Suprapubic skin (tissue), 4 donors: ENCODE results near the gene HCRTR2. TPM values are rescaled to one million over a fixed set of nuclear protein-coding genes. Genes with fewer than 3 reads are reported as not detected.

Source experiments
- DNase-seq, 2 donors: peaks; one replicate each; pipeline ENCODE4 v3.0.0-alpha.2; 2019; ENCODE audit warnings: low spot score in 2 of 2
- H3K27ac ChIP-seq: fragments of 200-600 bp; sonication (generic); one replicate; pipeline ENCODE4 v1.5.1; 2019
- H3K27me3 ChIP-seq: fragments of 200-600 bp; sonication (generic); one replicate; pipeline ENCODE4 v1.5.1; 2019
- H3K36me3 ChIP-seq: fragments of 200-600 bp; sonication (generic); one replicate; pipeline ENCODE4 v1.5.1; 2019
- H3K4me1 ChIP-seq: fragments of 200-600 bp; sonication (generic); one replicate; pipeline ENCODE4 v1.5.1; 2019
- H3K4me3 ChIP-seq: fragments of 200-600 bp; sonication (generic); one replicate; pipeline ENCODE4 v1.5.1; 2019; ENCODE audit warnings: mild to moderate bottlenecking
- H3K9me3 ChIP-seq: fragments of 200-600 bp; sonication (generic); one replicate; pipeline ENCODE4 v1.5.1; 2019
- CTCF ChIP-seq, 2 donors: fragments of 200-600 bp in 1 of 2; fragments of 450-650 bp in 1 of 2; sonication (generic) in 1 of 2; IDR thresholded peaks; one replicate each; pipeline ENCODE4 v1.5.1; 2016 to 2019; ENCODE audit warnings: antibody characterized with exemption in 2 of 2, mild to moderate bottlenecking in 1 of 2, moderate library complexity in 1 of 2
- EP300 ChIP-seq: sonication (generic); formaldehyde crosslinking; IDR thresholded peaks from one replicate; pipeline ENCODE4 v1.6.1; 2017; ENCODE audit warnings: antibody characterized with exemption
- POLR2A ChIP-seq, 2 donors: fragments of 450-650 bp; IDR thresholded peaks; one replicate each; pipeline ENCODE4 v1.6.1; 2017; ENCODE audit warnings: antibody characterized with exemption in 2 of 2, mild to moderate bottlenecking in 2 of 2, moderate library complexity in 2 of 2
- POLR2AphosphoS5 ChIP-seq, 3 donors: sonication (generic); formaldehyde crosslinking; IDR thresholded peaks; one replicate each; pipeline ENCODE4 v1.6.1; 2017; ENCODE audit warnings: antibody characterized with exemption in 3 of 3
- WGBS: methylation state at CpG from one replicate; pipeline ENCODE4 v1.1.5; 2018; 5-methylcytosine and 5-hydroxymethylcytosine counted together
- total RNA-seq, 4 donors: library from RNA; depleted of rRNA; stranded (reverse); fragments of >200 nt; gene quantifications; one replicate each; pipeline ENCODE4 v1.1.0, GENCODE V29; 2016

HCRTR2 gene
- total RNA-seq, 4 donors from 2014 or later, result not detected

- no peak for DNase-seq
- Histone ChIP-seq H3K4me1 (peaks cover 8% of the 10 kb centered on the region), H3K4me3 (no peak overlapping the region), H3K9me3 (no peaks in the 10 kb centered on the region), H3K27ac (no peak overlapping the region), H3K36me3 (no peaks in the 10 kb centered on the region), H3K27me3 (peaks cover 41% of the 10 kb centered on the region)
- WGBS, result 13% methylated on average over 11 of the region's 11 CpGs
- TF ChIP-seq CTCF (IDR thresholded peaks at IDR 0.05) (no peak), EP300 (no peak)
These were observed 1.0 kb downstream of the HCRTR2 start for GRCh38 chr6:55175078-55176049.

GRCh38 chr6:55176958-55177357, 2.6 kb downstream of the HCRTR2 start:
- DNase-seq, result no peak
- TF ChIP-seq POLR2A (IDR thresholded peaks at IDR 0.05) (no peak), POLR2AphosphoS5 (IDR thresholded peaks at IDR 0.05) (no peak), EP300 (no peak), CTCF (IDR thresholded peaks at IDR 0.05) (no peak)
- H3K27ac ChIP-seq, result no peak overlapping the region
- no peaks in the 10 kb centered on the region for H3K9me3 ChIP-seq
- H3K27me3 ChIP-seq, result peaks cover 41% of the 10 kb centered on the region
- no peaks in the 10 kb centered on the region for H3K36me3 ChIP-seq
- H3K4me3 ChIP-seq, result no peak overlapping the region
- peaks cover 8% of the 10 kb centered on the region for H3K4me1 ChIP-seq

DNA sequence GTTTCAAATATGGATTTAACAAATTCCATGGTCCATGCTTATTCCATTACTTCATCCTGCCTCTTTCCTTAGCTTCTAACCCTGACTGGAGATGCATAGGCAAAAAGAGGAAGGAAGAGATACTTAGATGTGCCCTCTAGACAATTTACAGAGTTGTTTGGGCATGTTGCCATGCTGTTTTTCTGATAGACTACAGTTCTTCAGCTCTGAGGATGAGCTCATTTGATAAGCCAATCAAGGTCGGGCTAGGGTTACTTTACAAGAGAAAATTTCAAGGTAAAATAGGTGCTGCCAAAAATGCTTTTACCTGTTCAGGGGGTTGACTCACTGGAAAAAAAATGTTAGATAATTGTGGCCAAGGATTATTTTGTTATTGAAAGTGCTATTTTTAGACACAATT, 5.9 kb downstream of the HCRTR2 start:
- DNase-seq, result no peak
- Histone ChIP-seq H3K4me1 (no peaks in the 10 kb centered on the region), H3K27me3 (peaks cover 20% of the 10 kb centered on the region), H3K4me3 (no peak overlapping the region), H3K27ac (no peak overlapping the region), H3K9me3 (no peaks in the 10 kb centered on the region), H3K36me3 (no peaks in the 10 kb centered on the region)
- 42% methylated on average over 1 of the region's 1 CpG for whole genome bisulfite sequencing
- TF ChIP-seq EP300 (no peak), POLR2A (IDR thresholded peaks at IDR 0.05) (no peak), POLR2AphosphoS5 (IDR thresholded peaks at IDR 0.05) (no peak), CTCF (IDR thresholded peaks at IDR 0.05) (no peak)

DNA sequence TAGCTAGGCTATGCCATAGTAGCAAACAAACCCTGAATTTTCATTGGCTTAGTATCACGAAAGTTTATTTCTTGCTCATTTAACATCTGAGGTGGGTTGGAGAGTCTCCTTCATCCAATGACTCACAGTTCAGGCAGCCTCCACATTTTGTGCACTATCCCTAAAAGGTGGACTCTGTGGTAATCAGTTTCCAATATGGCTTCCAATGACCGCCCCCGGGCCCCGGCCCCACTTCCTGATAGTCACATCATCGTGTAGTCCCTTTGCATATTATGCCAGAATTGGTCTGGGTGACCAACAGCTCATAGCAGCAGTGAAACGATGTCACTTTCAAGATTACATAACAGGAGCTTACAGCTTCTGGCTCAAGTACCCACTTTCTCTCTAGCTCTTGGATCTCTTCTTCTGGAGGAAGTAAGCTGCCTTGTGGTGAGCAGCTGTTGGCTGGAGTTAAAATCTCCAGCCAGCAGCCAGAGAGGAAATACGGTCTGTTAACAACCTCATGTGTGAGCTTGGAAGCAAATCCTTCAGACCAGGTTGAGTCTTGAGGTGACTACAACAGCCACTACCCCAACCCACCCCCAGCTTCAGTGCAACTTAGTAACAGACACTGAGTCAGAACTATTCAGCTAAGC, 7.8 kb downstream of the HCRTR2 start:
- no peaks in the 10 kb centered on the region for H3K9me3 ChIP-seq
- no peaks in the 10 kb centered on the region for H3K4me1 ChIP-seq
- DNase-seq, result no peak
- H3K27ac ChIP-seq, result no peak overlapping the region
- WGBS, result 73% methylated on average over 7 of the region's 7 CpGs
- H3K4me3 ChIP-seq, result no peak overlapping the region
- H3K36me3 ChIP-seq, result no peaks in the 10 kb centered on the region
- no peak for TF ChIP-seq EP300
- TF ChIP-seq POLR2AphosphoS5 (IDR thresholded peaks at IDR 0.05), result no peak
- no peak for TF ChIP-seq POLR2A (IDR thresholded peaks at IDR 0.05)
- no peak for TF ChIP-seq CTCF (IDR thresholded peaks at IDR 0.05)
- H3K27me3 ChIP-seq, result peaks cover 5% of the 10 kb centered on the region

DNA sequence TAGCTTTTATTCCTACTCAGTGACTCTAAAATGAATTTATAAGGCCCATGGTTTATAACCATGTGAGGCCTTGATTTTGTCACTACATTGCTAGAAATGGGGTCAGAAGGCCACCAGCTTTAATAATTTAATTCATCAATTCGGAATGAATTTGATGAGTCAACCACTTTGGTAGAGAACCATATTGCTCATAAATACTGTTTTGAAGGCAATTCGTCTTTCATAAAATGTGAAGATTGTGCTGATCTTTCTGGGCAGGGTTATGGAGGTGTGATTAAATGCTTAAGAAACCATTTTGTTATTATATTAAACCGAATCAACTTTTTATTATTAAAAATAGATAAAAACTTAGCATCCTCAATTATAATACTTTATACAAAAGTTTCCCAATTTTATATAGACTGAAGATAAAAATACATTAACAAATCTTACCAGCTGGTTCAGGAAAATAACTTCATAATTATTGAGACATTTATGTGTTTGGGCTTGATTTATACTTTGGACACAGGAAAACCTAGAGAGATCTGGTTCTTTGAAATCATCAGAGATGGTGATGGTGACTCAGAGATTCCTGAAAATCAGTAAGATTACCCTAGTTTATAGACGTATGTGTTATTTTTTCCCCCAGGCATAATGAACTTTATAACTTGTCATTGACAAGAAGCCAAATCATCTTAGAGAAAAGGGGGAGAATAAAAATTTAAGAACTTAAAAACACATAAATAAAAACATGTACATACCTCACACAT, 10.6 kb downstream of the HCRTR2 start:
- TF ChIP-seq CTCF (IDR thresholded peaks at IDR 0.05), result no peak
- no peak for TF ChIP-seq EP300
- no peak for TF ChIP-seq POLR2A (IDR thresholded peaks at IDR 0.05)
- no peak for TF ChIP-seq POLR2AphosphoS5 (IDR thresholded peaks at IDR 0.05)
- Histone ChIP-seq H3K9me3 (no peaks in the 10 kb centered on the region), H3K27ac (no peak overlapping the region), H3K4me3 (no peak overlapping the region), H3K4me1 (no peaks in the 10 kb centered on the region), H3K27me3 (no peaks in the 10 kb centered on the region), H3K36me3 (no peaks in the 10 kb centered on the region)
- DNase-seq, result no peak
- WGBS, result 65% methylated on average over 4 of the region's 4 CpGs
